H9 (cell line): ENCODE data around the gene FOXJ3. TPM values are rescaled to one million over a fixed set of nuclear protein-coding genes. Genes with fewer than 3 reads are reported as not detected.

Experiments
- DNase-seq: peaks from one replicate; pipeline ENCODE4 v3.0.0-alpha.2; 2017
- H2AFZ ChIP-seq: one replicate; pipeline ENCODE4 v1.6.1; 2013; ENCODE audit warnings: mild to moderate bottlenecking, low read length, control low read depth, moderate library complexity
- H2AK5ac ChIP-seq: 2 replicates; pipeline ENCODE4 v1.6.1; 2013; ENCODE audit warnings: low read length, control low read depth, mixed read lengths; ENCODE audit not compliant: insufficient read length
- H2BK120ac ChIP-seq: one replicate; pipeline ENCODE4 v1.6.1; 2013; ENCODE audit warnings: low read depth, mild to moderate bottlenecking, low read length, control low read depth, inconsistent platforms; ENCODE audit not compliant: poor library complexity, severe bottlenecking
- H2BK12ac ChIP-seq: 2 replicates; pipeline ENCODE4 v1.6.1; 2013; ENCODE audit warnings: low read length, control low read depth, mixed read lengths, low read depth; ENCODE audit not compliant: insufficient read length
- H2BK15ac ChIP-seq: 2 replicates; pipeline ENCODE4 v1.6.1; 2013; ENCODE audit warnings: low read depth, low read length, control low read depth
- H2BK20ac ChIP-seq: one replicate; pipeline ENCODE4 v1.6.1; 2013; ENCODE audit warnings: low read depth, mild to moderate bottlenecking, low read length, control low read depth, inconsistent platforms; ENCODE audit not compliant: poor library complexity, severe bottlenecking
- H2BK5ac ChIP-seq: 2 replicates; pipeline ENCODE4 v1.6.1; 2013; ENCODE audit warnings: low read length, control low read depth, mixed read lengths; ENCODE audit not compliant: insufficient read length
- H3K14ac ChIP-seq: 2 replicates; pipeline ENCODE4 v1.6.1; 2013; ENCODE audit warnings: low read length, control low read depth; ENCODE audit not compliant: insufficient read depth
- H3K18ac ChIP-seq: 2 replicates; pipeline ENCODE4 v1.6.1; 2013; ENCODE audit warnings: low read depth, mild to moderate bottlenecking, mixed read lengths, low read length, control low read depth; ENCODE audit not compliant: insufficient read length
- H3K23ac ChIP-seq: 2 replicates; pipeline ENCODE4 v1.6.1; 2013; ENCODE audit warnings: low read length, control low read depth, mixed read lengths, low read depth; ENCODE audit not compliant: insufficient read length
- H3K23me2 ChIP-seq: 2 replicates; pipeline ENCODE4 v1.6.1; 2013; ENCODE audit warnings: low read depth, mild to moderate bottlenecking, mixed read lengths, low read length, control low read depth; ENCODE audit not compliant: insufficient read length, poor library complexity, severe bottlenecking
- H3K27ac ChIP-seq: 2 replicates; pipeline ENCODE4 v1.5.1; 2013; ENCODE audit warnings: low read length, control low read depth, mixed read lengths, low read depth; ENCODE audit not compliant: insufficient read length
- H3K27me3 ChIP-seq: 2 replicates; pipeline ENCODE4 v1.6.1; 2013; ENCODE audit warnings: low read length, control low read depth, inconsistent platforms; ENCODE audit not compliant: insufficient read depth
- H3K4ac ChIP-seq: 2 replicates; pipeline ENCODE4 v1.6.1; 2013; ENCODE audit warnings: low read depth, mild to moderate bottlenecking, control low read depth, inconsistent platforms, low read length, moderate library complexity
- H3K4me1 ChIP-seq: 2 replicates; pipeline ENCODE4 v1.6.1; 2013; ENCODE audit warnings: low read length, control low read depth, inconsistent platforms; ENCODE audit not compliant: insufficient read depth
- H3K4me2 ChIP-seq: 2 replicates; pipeline ENCODE4 v1.6.1; 2013; ENCODE audit warnings: low read length, control low read depth, mixed read lengths; ENCODE audit not compliant: insufficient read length, insufficient read depth
- H3K56ac ChIP-seq: 2 replicates; pipeline ENCODE4 v1.6.1; 2013; ENCODE audit warnings: low read depth, mild to moderate bottlenecking, mixed read lengths, low read length, control low read depth; ENCODE audit not compliant: insufficient read length
- H3K79me1 ChIP-seq: 2 replicates; pipeline ENCODE4 v1.6.1; 2013; ENCODE audit warnings: low read depth, mild to moderate bottlenecking, moderate library complexity, low read length, control low read depth, inconsistent platforms; ENCODE audit not compliant: insufficient read depth, poor library complexity, severe bottlenecking
- H3K79me2 ChIP-seq: 2 replicates; pipeline ENCODE4 v1.6.1; 2013; ENCODE audit warnings: low read length, control low read depth, inconsistent platforms; ENCODE audit not compliant: insufficient read depth
- H3K9ac ChIP-seq: 2 replicates; pipeline ENCODE4 v1.6.1; 2013; ENCODE audit warnings: low read length, control low read depth, mixed read lengths; ENCODE audit not compliant: insufficient read length; ENCODE audit errors: extremely low read depth
- H3K9me3 ChIP-seq: one replicate; pipeline ENCODE4 v1.6.1; 2013; ENCODE audit warnings: low read depth, low read length, inconsistent platforms; ENCODE audit not compliant: control insufficient read depth
- H3T11ph ChIP-seq: one replicate; pipeline ENCODE4 v1.6.1; 2013; ENCODE audit warnings: mild to moderate bottlenecking, low read length, control low read depth, inconsistent platforms
- H4K20me1 ChIP-seq: one replicate; pipeline ENCODE4 v1.6.1; 2013; ENCODE audit not compliant: control insufficient read depth, insufficient read length, insufficient read depth
- H4K5ac ChIP-seq: 2 replicates; pipeline ENCODE4 v1.6.1; 2013; ENCODE audit warnings: low read depth, mild to moderate bottlenecking, mixed read lengths, low read length, control low read depth; ENCODE audit not compliant: insufficient read length
- H4K8ac ChIP-seq: replicated peaks from 2 replicates; pipeline ENCODE4 v1.6.1; 2013; ENCODE audit warnings: low read length, control low read depth, mixed read lengths, low read depth; ENCODE audit not compliant: insufficient read length
- H4K91ac ChIP-seq: 2 replicates; pipeline ENCODE4 v1.6.1; 2013; ENCODE audit warnings: low read depth, mild to moderate bottlenecking, moderate library complexity, mixed read lengths, low read length, control low read depth; ENCODE audit not compliant: insufficient read length
- H3K27ac Mint-ChIP-seq, 3 experiments: 2 replicates in 2 of 3; 3 replicates in 1 of 3; pipeline ENCODE4 v1.8.0; 2020 to 2021; ENCODE audit warnings: mixed read lengths in 3 of 3, mild to moderate bottlenecking in 1 of 3, moderate library complexity in 1 of 3
- H3K27me3 Mint-ChIP-seq: 2 replicates; pipeline ENCODE4 v1.8.0; 2021; ENCODE audit warnings: low read depth, mild to moderate bottlenecking, moderate library complexity, mixed read lengths
- H3K36me3 Mint-ChIP-seq, 3 experiments: 2 replicates in 2 of 3; 3 replicates in 1 of 3; pipeline ENCODE4 v1.8.0; 2020 to 2021; ENCODE audit warnings: low read depth in 3 of 3, mixed read lengths in 3 of 3; ENCODE audit not compliant: insufficient read depth in 1 of 3
- H3K4me1 Mint-ChIP-seq, 2 experiments: 2 replicates each; pipeline ENCODE4 v1.8.0; 2020; ENCODE audit warnings: mixed read lengths in 2 of 2
- H3K4me3 Mint-ChIP-seq, 2 experiments: 2 replicates in 1 of 2; 3 replicates in 1 of 2; pipeline ENCODE4 v1.8.0; 2020 to 2021; ENCODE audit warnings: mild to moderate bottlenecking in 2 of 2, mixed read lengths in 2 of 2, moderate library complexity in 1 of 2
- H3K9me3 Mint-ChIP-seq, 2 experiments: 2 replicates in 1 of 2; 3 replicates in 1 of 2; pipeline ENCODE4 v1.8.0; 2020; ENCODE audit warnings: mild to moderate bottlenecking in 2 of 2, mixed read lengths in 2 of 2, moderate library complexity in 1 of 2
- WGBS: extraction: QIAGEN DNeasy Blood & Tissue Kit; methylation state at CpG from one replicate; pipeline ENCODE4 v1.1.7; 2013; ENCODE audit warnings: missing lambda C conversion rate, low lambda C conversion rate, mixed read lengths; ENCODE audit not compliant: insufficient read length; ENCODE audit errors: extremely low coverage; 5-methylcytosine and 5-hydroxymethylcytosine counted together
- total RNA-seq: library from RNA; stranded (reverse); gene quantifications from 2 replicates; pipeline ENCODE4 v1.2.1, GENCODE V29; 2021
- TF ChIP-seq, protein P1 (sequence below): fragments of 200-600 bp; sonication (generic); conservative IDR thresholded peaks from 3 replicates; pipeline ENCODE4 v1.8.0; 2021; ENCODE audit warnings: antibody characterized with exemption, mild to moderate bottlenecking

Gene FOXJ3
- total RNA-seq, 1 experiment from 2014 or later: 49.9 TPM

- no peak overlapping the region for H3K23ac ChIP-seq
- peaks cover 62% of the 10 kb centered on the region for H3K79me2 ChIP-seq
- H3K4me1 ChIP-seq: no peaks in the 10 kb centered on the region
- H3T11ph ChIP-seq: no peak overlapping the region
- H3K9ac ChIP-seq: no peak overlapping the region
- no peak overlapping the region for H4K5ac ChIP-seq
- Mint-ChIP-seq H3K27me3 (no peaks in the 10 kb centered on the region), H3K36me3 (0 out of 7 replicates have a peak, but pooled peaks cover 0 to 2% (median 0%) of the 10 kb centered on the region in 3 experiments), H3K4me3 (no peak overlapping the region), H3K9me3 (no peaks in the 10 kb centered on the region), H3K4me1 (peaks cover 28 to 31% of the 10 kb centered on the region in 2 experiments), H3K27ac (no peak overlapping the region)
- no peak overlapping the region for H4K91ac ChIP-seq
- no peak overlapping the region for H3K4me2 ChIP-seq
- no peak overlapping the region for H2AK5ac ChIP-seq
- H3K18ac ChIP-seq: no peak overlapping the region
- H3K9me3 ChIP-seq: no peaks in the 10 kb centered on the region
- H2BK5ac ChIP-seq: no peak overlapping the region
- H4K20me1 ChIP-seq: no peaks in the 10 kb centered on the region
- H2BK12ac ChIP-seq: no peak overlapping the region
- H2BK120ac ChIP-seq: no peak overlapping the region
- no peaks in the 10 kb centered on the region for H3K27me3 ChIP-seq
- no peak overlapping the region for H2BK15ac ChIP-seq
- no peak overlapping the region for H3K14ac ChIP-seq
- no peak for DNase-seq
- H4K8ac ChIP-seq: no peak overlapping the region
- WGBS: no CpG with 5 or more reads among the region's 2 CpGs
- H3K56ac ChIP-seq: no peak overlapping the region
- TF ChIP-seq, protein P1, sequence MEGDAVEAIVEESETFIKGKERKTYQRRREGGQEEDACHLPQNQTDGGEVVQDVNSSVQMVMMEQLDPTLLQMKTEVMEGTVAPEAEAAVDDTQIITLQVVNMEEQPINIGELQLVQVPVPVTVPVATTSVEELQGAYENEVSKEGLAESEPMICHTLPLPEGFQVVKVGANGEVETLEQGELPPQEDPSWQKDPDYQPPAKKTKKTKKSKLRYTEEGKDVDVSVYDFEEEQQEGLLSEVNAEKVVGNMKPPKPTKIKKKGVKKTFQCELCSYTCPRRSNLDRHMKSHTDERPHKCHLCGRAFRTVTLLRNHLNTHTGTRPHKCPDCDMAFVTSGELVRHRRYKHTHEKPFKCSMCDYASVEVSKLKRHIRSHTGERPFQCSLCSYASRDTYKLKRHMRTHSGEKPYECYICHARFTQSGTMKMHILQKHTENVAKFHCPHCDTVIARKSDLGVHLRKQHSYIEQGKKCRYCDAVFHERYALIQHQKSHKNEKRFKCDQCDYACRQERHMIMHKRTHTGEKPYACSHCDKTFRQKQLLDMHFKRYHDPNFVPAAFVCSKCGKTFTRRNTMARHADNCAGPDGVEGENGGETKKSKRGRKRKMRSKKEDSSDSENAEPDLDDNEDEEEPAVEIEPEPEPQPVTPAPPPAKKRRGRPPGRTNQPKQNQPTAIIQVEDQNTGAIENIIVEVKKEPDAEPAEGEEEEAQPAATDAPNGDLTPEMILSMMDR: no peak
- peaks cover 17% of the 10 kb centered on the region for H3K79me1 ChIP-seq
- no peak overlapping the region for H3K27ac ChIP-seq
- no peaks in the 10 kb centered on the region for H3K23me2 ChIP-seq
- H2BK20ac ChIP-seq: no peak overlapping the region
- no peak overlapping the region for H3K4ac ChIP-seq
- H2AFZ ChIP-seq: no peak overlapping the region
Measured at GRCh38 chr1:42323551-42323950, 11.5 kb downstream of the FOXJ3 start.
